ENCODE results near the gene IL17C. TPM values are rescaled to one million over a fixed set of nuclear protein-coding genes. Genes with fewer than 3 reads are reported as not detected.

IL17C gene
- total RNA-seq, 4 donors from 2014 or later = not detected

DNA sequence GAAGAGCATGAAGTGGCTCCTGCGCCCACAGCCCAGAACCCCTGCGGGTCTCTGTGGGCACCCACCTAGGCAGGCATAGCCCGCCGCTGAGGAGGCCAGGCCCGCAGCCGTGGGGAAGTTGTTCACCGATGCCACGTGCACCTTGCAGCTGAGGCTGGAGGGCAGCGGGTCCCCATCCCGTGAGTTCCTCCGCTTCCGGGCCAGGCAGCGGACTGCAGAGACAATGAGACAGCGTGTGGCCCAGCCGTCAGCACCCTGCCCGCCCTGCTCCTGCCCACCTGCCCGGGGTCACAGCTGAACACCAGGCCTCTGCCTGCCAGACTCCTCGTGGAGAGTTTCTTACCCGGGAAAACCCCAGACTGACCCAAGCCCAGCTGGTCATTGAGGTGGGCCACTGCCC is 19.0 kb downstream of the IL17C start:
- TF ChIP-seq, protein P1, sequence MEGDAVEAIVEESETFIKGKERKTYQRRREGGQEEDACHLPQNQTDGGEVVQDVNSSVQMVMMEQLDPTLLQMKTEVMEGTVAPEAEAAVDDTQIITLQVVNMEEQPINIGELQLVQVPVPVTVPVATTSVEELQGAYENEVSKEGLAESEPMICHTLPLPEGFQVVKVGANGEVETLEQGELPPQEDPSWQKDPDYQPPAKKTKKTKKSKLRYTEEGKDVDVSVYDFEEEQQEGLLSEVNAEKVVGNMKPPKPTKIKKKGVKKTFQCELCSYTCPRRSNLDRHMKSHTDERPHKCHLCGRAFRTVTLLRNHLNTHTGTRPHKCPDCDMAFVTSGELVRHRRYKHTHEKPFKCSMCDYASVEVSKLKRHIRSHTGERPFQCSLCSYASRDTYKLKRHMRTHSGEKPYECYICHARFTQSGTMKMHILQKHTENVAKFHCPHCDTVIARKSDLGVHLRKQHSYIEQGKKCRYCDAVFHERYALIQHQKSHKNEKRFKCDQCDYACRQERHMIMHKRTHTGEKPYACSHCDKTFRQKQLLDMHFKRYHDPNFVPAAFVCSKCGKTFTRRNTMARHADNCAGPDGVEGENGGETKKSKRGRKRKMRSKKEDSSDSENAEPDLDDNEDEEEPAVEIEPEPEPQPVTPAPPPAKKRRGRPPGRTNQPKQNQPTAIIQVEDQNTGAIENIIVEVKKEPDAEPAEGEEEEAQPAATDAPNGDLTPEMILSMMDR (IDR thresholded peaks at IDR 0.05; ENCODE audit: low read depth) = no peak

DNA sequence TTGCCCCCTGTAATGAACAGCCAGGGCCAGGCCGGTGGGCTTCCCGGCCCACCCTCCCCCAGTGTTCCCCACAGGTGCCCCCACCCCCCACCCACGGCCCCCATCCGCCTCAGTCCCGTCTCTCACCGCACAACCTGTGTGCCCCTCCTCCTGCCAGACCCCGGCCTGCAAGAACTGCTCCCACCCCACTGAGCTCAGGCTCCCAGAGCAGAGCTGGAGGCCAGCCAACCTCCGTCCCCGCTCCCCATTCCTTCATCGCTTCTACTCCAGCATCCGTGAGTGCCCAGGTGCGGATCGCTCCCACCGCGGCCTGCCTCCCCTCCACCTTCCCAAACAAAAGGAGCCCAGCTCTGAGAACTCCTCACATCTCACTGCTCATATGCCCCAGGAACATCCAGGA is 20.3 kb downstream of the IL17C start:
- TF ChIP-seq, protein P1 (IDR thresholded peaks at IDR 0.05; ENCODE audit: low read depth) = no peak

DNA sequence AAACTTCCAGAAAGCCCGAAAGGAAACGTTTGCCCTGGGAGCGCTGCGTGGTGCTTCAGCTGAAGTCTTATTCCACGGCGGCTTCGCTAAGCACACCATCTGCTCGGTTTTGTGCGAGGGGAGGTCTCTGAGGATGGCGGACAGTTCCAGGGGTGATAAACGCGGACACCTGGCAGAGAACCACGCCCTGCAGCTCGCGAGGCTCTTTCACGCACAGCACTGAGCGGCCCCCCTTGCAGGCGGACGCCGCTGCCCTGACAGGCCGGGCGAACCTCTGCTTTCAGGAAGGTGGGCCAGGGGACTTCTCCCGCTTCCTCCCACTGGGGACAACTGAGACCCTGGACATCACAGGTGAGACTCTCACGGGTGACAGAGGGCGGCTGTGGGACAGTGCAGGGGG is 20.8 kb downstream of the IL17C start:
- TF ChIP-seq, protein P1 (IDR thresholded peaks at IDR 0.05; ENCODE audit: low read depth) = no peak

DNA sequence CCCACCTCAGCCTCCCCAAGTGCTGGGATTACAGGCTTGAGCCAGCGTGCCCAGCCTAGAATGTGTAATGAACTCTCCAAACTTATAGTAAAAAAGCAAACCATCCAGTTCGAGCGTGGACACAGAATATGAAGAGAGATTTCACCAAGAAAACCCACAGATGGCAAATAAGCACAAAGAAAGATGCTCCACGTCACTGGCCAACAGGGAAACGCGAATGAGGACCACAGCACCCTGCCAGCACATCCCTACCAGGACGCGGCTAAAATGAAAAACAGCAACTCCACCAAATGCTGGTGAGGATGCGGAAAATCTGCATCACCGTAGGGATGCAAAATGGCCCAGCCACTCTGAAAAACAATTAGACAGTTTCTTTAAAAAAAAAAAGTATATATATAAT is 23.1 kb downstream of the IL17C start:
- TF ChIP-seq, protein P1 (IDR thresholded peaks at IDR 0.05; ENCODE audit: low read depth) = no peak

GRCh38 chr16:88662222-88662842 is 24.0 kb downstream of the IL17C start:
- TF ChIP-seq, protein P1 (IDR thresholded peaks at IDR 0.05; ENCODE audit: low read depth) = no peak

GRCh38 chr16:88662843-88663606 is 24.7 kb downstream of the IL17C start, which contains the start of gene MVD:
MVD (minus strand) TSS chr16:88663091; CDS start chr16:88663080, 11 bp downstream.
- TF ChIP-seq, protein P1 (IDR thresholded peaks at IDR 0.05; ENCODE audit: low read depth) = no peak

GRCh38 chr16:88665148-88665547 is 26.8 kb downstream of the IL17C start:
- TF ChIP-seq, protein P1 (IDR thresholded peaks at IDR 0.05; ENCODE audit: low read depth) = no peak
